Renal cortical epithelial cell (primary cell): ENCODE results near the gene MSI2. TPM values are rescaled to one million over a fixed set of nuclear protein-coding genes. Genes with fewer than 3 reads are reported as not detected.

Source experiments
- DNase-seq: peaks from one replicate; pipeline ENCODE4 v3.0.0-alpha.2; 2011; ENCODE audit warnings: low read depth
- total RNA-seq: library from RNA; depleted of rRNA; stranded (reverse); fragments of >200 nt; gene quantifications from 2 replicates; pipeline ENCODE4 v1.2.3, GENCODE V29; 2014

Gene MSI2
- total RNA-seq, 1 donor from 2014 or later = 90.2 TPM

GRCh38 chr17:57246257-57246656, 10.1 kb upstream of the MSI2 start:
- no peak for DNase-seq

GRCh38 chr17:57247261-57247660, 9.1 kb upstream of the MSI2 start:
- no peak for DNase-seq

GRCh38 chr17:57247913-57248312, 8.4 kb upstream of the MSI2 start:
- no peak for DNase-seq

- DNase-seq = no peak
These were observed 6.8 kb upstream of the MSI2 start for GRCh38 chr17:57249520-57249919.

GRCh38 chr17:57251211-57251787, 5.0 kb upstream of the MSI2 start:
- DNase-seq = no peak

GRCh38 chr17:57253362-57254065, 2.8 kb upstream of the MSI2 start:
- DNase-seq = no peak

GRCh38 chr17:57255182-57255775, 1.0 kb upstream of the MSI2 start:
- DNase-seq = no peak

- no peak for DNase-seq
These were observed 387 bp downstream of the MSI2 start for GRCh38 chr17:57256708-57257112.

- no peak for DNase-seq
These were observed 1.0 kb downstream of the MSI2 start for GRCh38 chr17:57257195-57257894.

GRCh38 chr17:57257895-57258851, 1.9 kb downstream of the MSI2 start:
- DNase-seq = no peak

GRCh38 chr17:57259306-57259705, 3.0 kb downstream of the MSI2 start:
- DNase-seq = no peak

GRCh38 chr17:57259817-57260216, 3.5 kb downstream of the MSI2 start:
- no peak for DNase-seq

- DNase-seq = no peak
These were observed 4.2 kb downstream of the MSI2 start for GRCh38 chr17:57260325-57261083.

- peak; percentile 29 for DNase-seq
These were observed 4.8 kb downstream of the MSI2 start for GRCh38 chr17:57261084-57261461.

GRCh38 chr17:57262557-57262956, 6.2 kb downstream of the MSI2 start:
- no peak for DNase-seq

GRCh38 chr17:57264250-57264649, 7.9 kb downstream of the MSI2 start:
- DNase-seq = no peak

- no peak for DNase-seq
These were observed 8.5 kb downstream of the MSI2 start for GRCh38 chr17:57264776-57265175.

- DNase-seq = no peak
These were observed 10.6 kb downstream of the MSI2 start for GRCh38 chr17:57266902-57267311.

GRCh38 chr17:57268181-57268580, 11.9 kb downstream of the MSI2 start:
- DNase-seq = no peak

GRCh38 chr17:57269052-57269451, 12.7 kb downstream of the MSI2 start:
- no peak for DNase-seq
